ENCODE measurements around the gene EPB41L4A.
"Not testable (repeated sequence)": the region's sequence is repeated elsewhere in the genome, so short reads cannot be mapped to it uniquely, and the experiment has no call there.

Gene EPB41L4A

GRCh38 chr5:112434641-112435040, 15.6 kb upstream of the EPB41L4A start:
- DNase-seq (ENCODE audit: low read depth), result no peak
- no peak overlapping the region for H3K4me3 ChIP-seq (ENCODE audit: low read depth, low read length)
- TF ChIP-seq CTCF (IDR thresholded peaks at IDR 0.05; ENCODE audit: insufficient read depth, low read depth, low read length, missing control alignments), result no peak

GRCh38 chr5:112426202-112426601, 7.1 kb upstream of the EPB41L4A start:
- not testable (repeated sequence) for H3K4me3 ChIP-seq (ENCODE audit: low read depth, low read length); DNase-seq (ENCODE audit: low read depth)

GRCh38 chr5:112419986-112420864, 1.1 kb upstream of the EPB41L4A start:
- TF ChIP-seq CTCF (IDR thresholded peaks at IDR 0.05; ENCODE audit: insufficient read depth, low read depth, low read length, missing control alignments), result peak; percentile 86
- peak; percentile 86 for DNase-seq (ENCODE audit: low read depth)
- peak overlapping the region; percentile 84 for H3K4me3 ChIP-seq (ENCODE audit: low read depth, low read length)

GRCh38 chr5:112418659-112419163, 366 bp downstream of the EPB41L4A start:
- peak overlapping the region; percentile 84 for H3K4me3 ChIP-seq (ENCODE audit: low read depth, low read length)
- no peak for TF ChIP-seq CTCF (IDR thresholded peaks at IDR 0.05; ENCODE audit: insufficient read depth, low read depth, low read length, missing control alignments)
- DNase-seq (ENCODE audit: low read depth), result peak; percentile 8

GRCh38 chr5:112417931-112418658, 982 bp downstream of the EPB41L4A start:
- TF ChIP-seq CTCF (IDR thresholded peaks at IDR 0.05; ENCODE audit: insufficient read depth, low read depth, low read length, missing control alignments), result no peak
- peak overlapping the region; percentile 84 for H3K4me3 ChIP-seq (ENCODE audit: low read depth, low read length)
- DNase-seq (ENCODE audit: low read depth), result peak; percentile 78

- no peak for TF ChIP-seq CTCF (IDR thresholded peaks at IDR 0.05; ENCODE audit: insufficient read depth, low read depth, low read length, missing control alignments)
- DNase-seq (ENCODE audit: low read depth), result no peak
- H3K4me3 ChIP-seq (ENCODE audit: low read depth, low read length), result no peak overlapping the region
Measured at GRCh38 chr5:112415552-112415951, 3.5 kb downstream of the EPB41L4A start.

GRCh38 chr5:112413611-112414010, 5.5 kb downstream of the EPB41L4A start:
- DNase-seq (ENCODE audit: low read depth), result no peak
- no peak overlapping the region for H3K4me3 ChIP-seq (ENCODE audit: low read depth, low read length)
- no peak for TF ChIP-seq CTCF (IDR thresholded peaks at IDR 0.05; ENCODE audit: insufficient read depth, low read depth, low read length, missing control alignments)

Measured in GM12865 (cell line).